Osteocyte (in vitro differentiated cells): ENCODE data around the gene CYB5R3. TPM values are rescaled to one million over a fixed set of nuclear protein-coding genes. Genes with fewer than 3 reads are reported as not detected.

Source experiments
- DNase-seq: peaks from one replicate; pipeline ENCODE4 v3.0.0; 2021; ENCODE audit warnings: mixed read lengths; ENCODE audit not compliant: unreplicated experiment; ENCODE audit errors: extremely low spot score
- H3K27ac Mint-ChIP-seq: one replicate; pipeline ENCODE4 v1.8.0; 2021; ENCODE audit warnings: mild to moderate bottlenecking, mixed read lengths; ENCODE audit not compliant: unreplicated experiment
- H3K27me3 Mint-ChIP-seq: one replicate; pipeline ENCODE4 v1.8.0; 2021; ENCODE audit warnings: mixed read lengths; ENCODE audit not compliant: unreplicated experiment
- H3K36me3 Mint-ChIP-seq: one replicate; pipeline ENCODE4 v1.8.0; 2021; ENCODE audit warnings: mixed read lengths; ENCODE audit not compliant: unreplicated experiment
- H3K4me1 Mint-ChIP-seq: one replicate; pipeline ENCODE4 v1.8.0; 2021; ENCODE audit warnings: mixed read lengths; ENCODE audit not compliant: unreplicated experiment
- H3K4me3 Mint-ChIP-seq: one replicate; pipeline ENCODE4 v1.8.0; 2021; ENCODE audit warnings: mild to moderate bottlenecking, moderate library complexity, mixed read lengths; ENCODE audit not compliant: unreplicated experiment
- H3K9me3 Mint-ChIP-seq: one replicate; pipeline ENCODE4 v1.8.0; 2021; ENCODE audit warnings: mixed read lengths; ENCODE audit not compliant: unreplicated experiment
- CTCF ChIP-seq: fragments of 200-600 bp; sonication (generic); IDR thresholded peaks from 2 replicates; pipeline ENCODE4 v1.5.0; 2021; ENCODE audit warnings: antibody characterized with exemption, mild to moderate bottlenecking, moderate library complexity
- total RNA-seq: library from RNA; stranded (reverse); gene quantifications from 2 replicates; pipeline ENCODE4 v1.2.1, GENCODE V29; 2021

The CYB5R3 gene
- total RNA-seq, 1 donor from 2014 or later: 408 TPM

GRCh38 chr22:42646569-42647525 is 2.3 kb downstream of the CYB5R3 start:
- TF ChIP-seq CTCF: no peak
- Mint-ChIP-seq H3K36me3 (peaks cover 4% of the 10 kb centered on the region), H3K4me1 (peaks cover 67% of the 10 kb centered on the region), H3K27me3 (no peaks in the 10 kb centered on the region), H3K27ac (peak overlapping the region; percentile 96), H3K9me3 (no peaks in the 10 kb centered on the region), H3K4me3 (peak overlapping the region; percentile 91)
- DNase-seq: no peak

GRCh38 chr22:42645938-42646568 is 3.1 kb downstream of the CYB5R3 start:
- no peaks in the 10 kb centered on the region for H3K27me3 Mint-ChIP-seq
- DNase-seq: no peak
- H3K36me3 Mint-ChIP-seq: peaks cover 4% of the 10 kb centered on the region
- H3K27ac Mint-ChIP-seq: peak overlapping the region; percentile 96
- TF ChIP-seq CTCF: no peak
- H3K4me1 Mint-ChIP-seq: peaks cover 74% of the 10 kb centered on the region
- no peaks in the 10 kb centered on the region for H3K9me3 Mint-ChIP-seq
- peak overlapping the region; percentile 52 for H3K4me3 Mint-ChIP-seq

- Mint-ChIP-seq H3K36me3 (peaks cover 4% of the 10 kb centered on the region), H3K9me3 (no peaks in the 10 kb centered on the region)
Observed at GRCh38 chr22:42645341-42645937, 3.8 kb downstream of the CYB5R3 start.

GRCh38 chr22:42644422-42645340 is 4.5 kb downstream of the CYB5R3 start:
- no peak for DNase-seq
- peaks cover 4% of the 10 kb centered on the region for H3K36me3 Mint-ChIP-seq
- no peaks in the 10 kb centered on the region for H3K9me3 Mint-ChIP-seq
- H3K4me3 Mint-ChIP-seq: peak overlapping the region; percentile 63
- H3K27ac Mint-ChIP-seq: peak overlapping the region; percentile 96
- peaks cover 84% of the 10 kb centered on the region for H3K4me1 Mint-ChIP-seq
- no peaks in the 10 kb centered on the region for H3K27me3 Mint-ChIP-seq
- no peak for TF ChIP-seq CTCF

More at GRCh38 chr22:42645341-42645937, 3.8 kb downstream of the CYB5R3 start:
- no peak for TF ChIP-seq CTCF
- no peaks in the 10 kb centered on the region for H3K27me3 Mint-ChIP-seq
- no peak for DNase-seq
- peak overlapping the region; percentile 96 for H3K27ac Mint-ChIP-seq
- H3K4me1 Mint-ChIP-seq: peaks cover 79% of the 10 kb centered on the region
- peak overlapping the region; percentile 63 for H3K4me3 Mint-ChIP-seq
